ENCODE results near the gene PIGX.
A peak's percentile ranks its signal among the peaks of the same experiment; 100 is the strongest.

PIGX gene

GRCh38 chr3:196677353-196677752, 34.8 kb upstream of the PIGX start:
- no peak for TF ChIP-seq CTCF (IDR thresholded peaks at IDR 0.05)
- DNase-seq (ENCODE audit: low spot score), result no peak
- Histone ChIP-seq H3K27ac (no peak overlapping the region), H3K4me3 (no peak overlapping the region)

GRCh38 chr3:196677931-196678330, 34.2 kb upstream of the PIGX start:
- no peak for DNase-seq (ENCODE audit: low spot score)
- TF ChIP-seq CTCF (IDR thresholded peaks at IDR 0.05), result no peak
- H3K27ac ChIP-seq, result no peak overlapping the region
- H3K4me3 ChIP-seq, result no peak overlapping the region

GRCh38 chr3:196684548-196685407, 27.4 kb upstream of the PIGX start:
- DNase-seq (ENCODE audit: low spot score), result peak; percentile 74
- TF ChIP-seq CTCF (IDR thresholded peaks at IDR 0.05), result peak; percentile 77
- Histone ChIP-seq H3K27ac (no peak overlapping the region), H3K4me3 (no peak overlapping the region)

- Histone ChIP-seq H3K27ac (no peak overlapping the region), H3K4me3 (no peak overlapping the region)
- DNase-seq (ENCODE audit: low spot score), result no peak
- TF ChIP-seq CTCF (IDR thresholded peaks at IDR 0.05), result no peak
Measured at GRCh38 chr3:196686436-196686835, 25.7 kb upstream of the PIGX start.

GRCh38 chr3:196688349-196688748, 23.8 kb upstream of the PIGX start:
- no peak for TF ChIP-seq CTCF (IDR thresholded peaks at IDR 0.05)

GRCh38 chr3:196689941-196690660, 22.1 kb upstream of the PIGX start:
- no peak overlapping the region for H3K27ac ChIP-seq
- no peak for TF ChIP-seq CTCF (IDR thresholded peaks at IDR 0.05)
- DNase-seq (ENCODE audit: low spot score), result no peak
- no peak overlapping the region for H3K4me3 ChIP-seq

More at GRCh38 chr3:196688349-196688748, 23.8 kb upstream of the PIGX start:
- peak overlapping the region in 1 of 2 donors; percentile 72 for H3K27ac ChIP-seq
- no peak for DNase-seq (ENCODE audit: low spot score)
- H3K4me3 ChIP-seq, result no peak overlapping the region

All from coronary artery (tissue), 2 donors.